Nephron progenitor cell (in vitro differentiated cells): ENCODE results near the gene ACBD6.

ENCODE experiments used
- DNase-seq: peaks from one replicate; pipeline ENCODE4 v3.0.0; 2021
- H3K27ac Mint-ChIP-seq: 2 replicates; pipeline ENCODE4 v1.8.0; 2021; ENCODE audit warnings: mild to moderate bottlenecking, moderate library complexity, mixed read lengths
- H3K27me3 Mint-ChIP-seq: 2 replicates; pipeline ENCODE4 v1.8.0; 2021; ENCODE audit warnings: mild to moderate bottlenecking, low read depth, mixed read lengths; ENCODE audit not compliant: poor library complexity
- H3K36me3 Mint-ChIP-seq: 2 replicates; pipeline ENCODE4 v1.8.0; 2021; ENCODE audit warnings: low read depth, mixed read lengths
- H3K4me1 Mint-ChIP-seq: 2 replicates; pipeline ENCODE4 v1.8.0; 2021; ENCODE audit warnings: mixed read lengths
- H3K4me3 Mint-ChIP-seq: 2 replicates; pipeline ENCODE4 v1.8.0; 2021; ENCODE audit warnings: mild to moderate bottlenecking, moderate library complexity, mixed read lengths
- H3K9me3 Mint-ChIP-seq: 2 replicates; pipeline ENCODE4 v1.8.0; 2021; ENCODE audit warnings: mild to moderate bottlenecking, moderate library complexity, mixed read lengths
- TF ChIP-seq, protein P1 (sequence below): fragments of 200-600 bp; sonication (generic); IDR thresholded peaks from 2 replicates; pipeline ENCODE4 v1.5.0; 2021; ENCODE audit warnings: antibody characterized with exemption

Gene ACBD6

DNA sequence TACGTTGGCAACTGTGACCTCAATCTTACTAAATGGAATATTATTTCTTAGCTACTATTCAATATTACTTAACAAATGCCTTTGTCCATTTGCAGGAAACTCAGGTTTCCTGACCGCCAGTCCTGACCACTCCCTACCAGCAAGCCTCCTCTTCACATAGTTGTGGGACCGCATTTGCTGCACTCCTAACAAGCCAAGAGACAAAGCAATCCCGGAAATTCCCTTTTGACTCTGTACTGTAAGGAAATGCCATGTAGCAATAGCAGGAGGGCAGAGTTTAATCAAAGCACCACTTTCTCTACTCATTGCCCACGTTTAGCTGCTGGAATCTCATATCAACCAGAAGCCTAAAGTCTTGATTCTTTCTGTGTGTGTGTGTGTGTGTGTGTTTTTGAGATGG, 28.1 kb upstream of the ACBD6 start:
- Mint-ChIP-seq H3K27me3 (peaks cover 7% of the 10 kb centered on the region), H3K9me3 (no peaks in the 10 kb centered on the region), H3K27ac (no peak overlapping the region), H3K4me1 (peaks cover 16% of the 10 kb centered on the region), H3K36me3 (no peaks in the 10 kb centered on the region), H3K4me3 (no peak overlapping the region)
- DNase-seq, result no peak
- TF ChIP-seq, protein P1, sequence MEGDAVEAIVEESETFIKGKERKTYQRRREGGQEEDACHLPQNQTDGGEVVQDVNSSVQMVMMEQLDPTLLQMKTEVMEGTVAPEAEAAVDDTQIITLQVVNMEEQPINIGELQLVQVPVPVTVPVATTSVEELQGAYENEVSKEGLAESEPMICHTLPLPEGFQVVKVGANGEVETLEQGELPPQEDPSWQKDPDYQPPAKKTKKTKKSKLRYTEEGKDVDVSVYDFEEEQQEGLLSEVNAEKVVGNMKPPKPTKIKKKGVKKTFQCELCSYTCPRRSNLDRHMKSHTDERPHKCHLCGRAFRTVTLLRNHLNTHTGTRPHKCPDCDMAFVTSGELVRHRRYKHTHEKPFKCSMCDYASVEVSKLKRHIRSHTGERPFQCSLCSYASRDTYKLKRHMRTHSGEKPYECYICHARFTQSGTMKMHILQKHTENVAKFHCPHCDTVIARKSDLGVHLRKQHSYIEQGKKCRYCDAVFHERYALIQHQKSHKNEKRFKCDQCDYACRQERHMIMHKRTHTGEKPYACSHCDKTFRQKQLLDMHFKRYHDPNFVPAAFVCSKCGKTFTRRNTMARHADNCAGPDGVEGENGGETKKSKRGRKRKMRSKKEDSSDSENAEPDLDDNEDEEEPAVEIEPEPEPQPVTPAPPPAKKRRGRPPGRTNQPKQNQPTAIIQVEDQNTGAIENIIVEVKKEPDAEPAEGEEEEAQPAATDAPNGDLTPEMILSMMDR, result no peak

DNA sequence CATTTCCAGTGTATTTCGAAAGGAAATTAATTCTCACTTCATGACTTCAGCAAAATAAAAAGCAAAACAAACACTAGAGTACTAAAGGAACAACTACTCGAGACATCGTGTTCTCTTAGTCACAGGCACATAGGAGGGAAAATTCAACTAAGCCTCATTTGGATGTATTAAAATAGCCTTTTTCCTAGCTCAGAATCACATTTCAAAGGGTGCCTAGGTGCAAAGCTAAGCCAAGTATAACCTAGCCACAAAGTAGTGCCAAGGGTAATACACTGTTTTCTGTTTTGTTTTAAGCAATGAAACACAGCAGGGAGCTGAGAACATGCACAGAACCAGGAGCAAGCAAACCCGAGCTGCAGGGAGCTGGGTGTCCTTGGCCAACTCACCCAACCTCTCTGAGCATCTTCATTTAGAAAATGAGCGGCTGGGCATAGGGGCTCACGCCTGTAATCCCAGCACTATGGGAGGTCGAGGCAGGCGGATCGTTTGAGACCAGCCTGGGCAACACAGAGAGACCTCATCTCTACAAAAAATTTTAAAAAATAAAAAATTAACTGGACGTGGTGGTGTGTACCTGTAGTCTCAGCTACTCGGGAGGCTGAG, 26.6 kb upstream of the ACBD6 start:
- Mint-ChIP-seq H3K4me3 (no peak overlapping the region), H3K27ac (no peak overlapping the region), H3K4me1 (peaks cover 23% of the 10 kb centered on the region), H3K9me3 (no peaks in the 10 kb centered on the region), H3K36me3 (no peaks in the 10 kb centered on the region), H3K27me3 (peaks cover 7% of the 10 kb centered on the region)
- TF ChIP-seq, protein P1, result no peak
- DNase-seq, result no peak

DNA sequence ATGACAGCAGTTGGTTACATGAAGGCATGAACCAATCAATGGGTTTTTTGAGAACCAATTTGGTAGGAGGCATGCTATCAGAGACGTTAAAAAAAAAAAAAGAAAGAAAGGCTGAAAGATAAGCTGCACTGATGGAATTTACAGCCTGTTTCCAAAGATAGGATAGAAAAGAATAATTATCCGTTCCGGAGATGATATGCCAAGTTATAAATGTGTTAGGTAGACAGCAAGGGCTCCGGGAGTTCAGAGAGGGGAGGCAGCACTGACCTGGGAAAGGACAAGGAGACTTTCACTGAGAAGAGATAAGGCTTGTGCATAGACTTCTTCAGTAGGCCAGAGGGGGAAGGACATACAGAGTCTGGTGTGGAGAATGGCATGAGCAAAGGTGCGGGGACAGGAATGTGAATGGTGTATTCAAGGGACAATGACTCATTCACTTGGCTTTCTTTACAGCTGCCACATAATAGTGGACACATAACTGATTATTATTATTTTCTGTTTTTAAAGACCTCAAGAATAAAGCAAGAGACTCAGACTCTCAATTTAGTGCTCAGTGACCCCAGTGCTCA, 24.8 kb upstream of the ACBD6 start:
- Mint-ChIP-seq H3K9me3 (no peaks in the 10 kb centered on the region), H3K27ac (no peak overlapping the region), H3K4me3 (no peak overlapping the region), H3K36me3 (no peaks in the 10 kb centered on the region), H3K27me3 (peaks cover 10% of the 10 kb centered on the region), H3K4me1 (peaks cover 20% of the 10 kb centered on the region)
- no peak for DNase-seq
- TF ChIP-seq, protein P1, result no peak

DNA sequence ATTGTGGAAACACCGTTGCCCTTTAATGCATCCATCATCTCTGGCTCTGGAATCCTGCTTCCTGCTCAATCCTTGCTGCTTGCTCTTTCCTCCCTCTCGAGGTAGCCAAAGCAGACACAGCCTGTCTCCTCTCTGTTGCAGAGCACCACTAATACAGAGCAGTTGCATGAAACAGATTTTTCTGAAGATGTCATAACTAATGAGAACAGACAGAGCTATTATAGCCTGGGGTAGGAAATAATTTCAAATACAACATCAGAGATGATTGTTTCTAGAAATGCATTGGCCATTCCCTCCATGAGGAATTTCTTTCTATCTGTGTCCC, 23.3 kb upstream of the ACBD6 start:
- H3K27ac Mint-ChIP-seq, result no peak overlapping the region
- DNase-seq, result no peak
- no peak overlapping the region for H3K4me3 Mint-ChIP-seq
- H3K36me3 Mint-ChIP-seq, result no peaks in the 10 kb centered on the region
- H3K27me3 Mint-ChIP-seq, result peaks cover 10% of the 10 kb centered on the region
- peaks cover 29% of the 10 kb centered on the region for H3K4me1 Mint-ChIP-seq
- TF ChIP-seq, protein P1, result no peak
- H3K9me3 Mint-ChIP-seq, result no peaks in the 10 kb centered on the region

DNA sequence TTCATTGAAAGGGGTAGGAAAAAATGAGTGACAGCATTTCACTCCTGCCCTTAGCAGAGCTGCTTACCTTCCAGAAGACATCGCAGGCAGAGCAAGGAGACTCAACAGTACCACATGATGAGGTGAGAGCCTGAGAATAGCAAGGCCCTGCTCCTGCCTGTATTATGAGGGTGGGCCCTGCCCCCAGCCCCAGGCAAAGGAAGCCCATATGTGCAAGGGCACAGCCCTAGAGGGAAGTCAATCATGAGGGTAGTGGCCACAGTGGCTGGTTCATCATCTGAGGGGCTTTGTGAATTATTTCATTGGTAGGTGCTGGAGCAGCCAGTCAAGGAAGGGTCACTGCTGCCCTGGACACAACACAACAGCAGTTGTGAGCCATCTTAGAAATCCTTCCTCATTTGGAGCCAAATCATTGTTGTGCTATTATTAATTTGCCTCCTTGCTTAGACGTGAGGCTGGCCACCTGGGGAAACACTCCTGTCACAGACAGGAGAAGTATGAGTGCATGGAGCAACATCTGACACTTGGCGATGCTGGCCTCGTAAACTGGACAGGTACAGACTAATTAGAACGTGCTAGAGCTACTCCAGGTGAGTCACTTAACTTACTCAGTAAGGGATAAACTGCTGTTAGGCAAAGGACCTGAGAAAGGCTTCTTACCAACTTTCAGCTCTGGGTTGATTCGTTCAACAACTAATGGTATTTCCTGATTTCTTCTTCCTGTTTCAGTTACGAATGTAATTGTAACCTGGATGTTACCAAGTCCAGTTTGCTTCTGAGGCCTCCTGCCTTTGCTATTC, 22.7 kb upstream of the ACBD6 start:
- Mint-ChIP-seq H3K36me3 (no peaks in the 10 kb centered on the region), H3K4me1 (peaks cover 30% of the 10 kb centered on the region), H3K4me3 (no peak overlapping the region), H3K27me3 (peaks cover 10% of the 10 kb centered on the region), H3K9me3 (no peaks in the 10 kb centered on the region), H3K27ac (no peak overlapping the region)
- TF ChIP-seq, protein P1, result no peak
- no peak for DNase-seq
